GM18907 (cell line): ENCODE data around the gene ANTXR1.

Experiments
- ATAC-seq: cut with Tn5 transposase; IDR thresholded peaks from one replicate; pipeline ENCODE4 v1.9.1; 2021; ENCODE audit warnings: mild to moderate bottlenecking, moderate library complexity; ENCODE audit not compliant: unreplicated experiment

Gene ANTXR1

GRCh38 chr2:69177063-69177771 lies 164.2 kb downstream of the ANTXR1 start:
- no peak for ATAC-seq

- ATAC-seq: no peak
Measured at GRCh38 chr2:69177785-69178636, 165.0 kb downstream of the ANTXR1 start.

GRCh38 chr2:69178756-69179155 lies 165.8 kb downstream of the ANTXR1 start:
- no peak for ATAC-seq

GRCh38 chr2:69180227-69180626 lies 167.2 kb downstream of the ANTXR1 start:
- ATAC-seq: no peak

GRCh38 chr2:69180974-69181373 lies 168.0 kb downstream of the ANTXR1 start:
- ATAC-seq: no peak

- ATAC-seq: no peak
Measured at GRCh38 chr2:69181806-69182427, 168.9 kb downstream of the ANTXR1 start.

- no peak for ATAC-seq
Measured at GRCh38 chr2:69183659-69184058, 170.7 kb downstream of the ANTXR1 start.

GRCh38 chr2:69184224-69184623 lies 171.2 kb downstream of the ANTXR1 start:
- ATAC-seq: no peak

GRCh38 chr2:69185807-69186206 lies 172.8 kb downstream of the ANTXR1 start:
- ATAC-seq: no peak

- ATAC-seq: no peak
Measured at GRCh38 chr2:69186614-69187013, 173.6 kb downstream of the ANTXR1 start.

GRCh38 chr2:69188182-69188900 lies 175.4 kb downstream of the ANTXR1 start:
- ATAC-seq: no peak

- ATAC-seq: no peak
Measured at GRCh38 chr2:69190743-69191404, 177.9 kb downstream of the ANTXR1 start.

GRCh38 chr2:69191634-69192033 lies 178.7 kb downstream of the ANTXR1 start:
- no peak for ATAC-seq

- ATAC-seq: no peak
Measured at GRCh38 chr2:69192176-69192945, 179.4 kb downstream of the ANTXR1 start.

GRCh38 chr2:69195706-69196105 lies 182.7 kb downstream of the ANTXR1 start:
- ATAC-seq: no peak

- ATAC-seq: no peak
Measured at GRCh38 chr2:69196327-69197117, 183.5 kb downstream of the ANTXR1 start.

- ATAC-seq: no peak
Measured at GRCh38 chr2:69200107-69200520, 187.1 kb downstream of the ANTXR1 start.

GRCh38 chr2:69201259-69201658 lies 188.3 kb downstream of the ANTXR1 start:
- no peak for ATAC-seq

GRCh38 chr2:69202327-69202726 lies 189.3 kb downstream of the ANTXR1 start:
- no peak for ATAC-seq
